Suprapubic skin (tissue), 4 donors: ENCODE data around the gene P2RX2. TPM values are rescaled to one million over a fixed set of nuclear protein-coding genes. Genes with fewer than 3 reads are reported as not detected.

Experiments used
- DNase-seq, 2 donors: peaks; one replicate each; pipeline ENCODE4 v3.0.0-alpha.2; 2019; ENCODE audit warnings: low spot score in 2 of 2
- H3K27ac ChIP-seq: fragments of 200-600 bp; sonication (generic); one replicate; pipeline ENCODE4 v1.5.1; 2019
- H3K27me3 ChIP-seq: fragments of 200-600 bp; sonication (generic); one replicate; pipeline ENCODE4 v1.5.1; 2019
- H3K36me3 ChIP-seq: fragments of 200-600 bp; sonication (generic); one replicate; pipeline ENCODE4 v1.5.1; 2019
- H3K4me1 ChIP-seq: fragments of 200-600 bp; sonication (generic); one replicate; pipeline ENCODE4 v1.5.1; 2019
- H3K4me3 ChIP-seq: fragments of 200-600 bp; sonication (generic); one replicate; pipeline ENCODE4 v1.5.1; 2019; ENCODE audit warnings: mild to moderate bottlenecking
- H3K9me3 ChIP-seq: fragments of 200-600 bp; sonication (generic); one replicate; pipeline ENCODE4 v1.5.1; 2019
- EP300 ChIP-seq: sonication (generic); formaldehyde crosslinking; IDR thresholded peaks from one replicate; pipeline ENCODE4 v1.6.1; 2017; ENCODE audit warnings: antibody characterized with exemption
- POLR2A ChIP-seq, 2 donors: fragments of 450-650 bp; IDR thresholded peaks; one replicate each; pipeline ENCODE4 v1.6.1; 2017; ENCODE audit warnings: antibody characterized with exemption in 2 of 2, mild to moderate bottlenecking in 2 of 2, moderate library complexity in 2 of 2
- POLR2AphosphoS5 ChIP-seq, 3 donors: sonication (generic); formaldehyde crosslinking; IDR thresholded peaks; one replicate each; pipeline ENCODE4 v1.6.1; 2017; ENCODE audit warnings: antibody characterized with exemption in 3 of 3
- WGBS: methylation state at CpG from one replicate; pipeline ENCODE4 v1.1.5; 2018; 5-methylcytosine and 5-hydroxymethylcytosine counted together
- total RNA-seq, 4 donors: library from RNA; depleted of rRNA; stranded (reverse); fragments of >200 nt; gene quantifications; one replicate each; pipeline ENCODE4 v1.1.0, GENCODE V29; 2016
- TF ChIP-seq, protein P1 (sequence below), 2 donors: fragments of 200-600 bp in 1 of 2; fragments of 450-650 bp in 1 of 2; sonication (generic) in 1 of 2; IDR thresholded peaks; one replicate each; pipeline ENCODE4 v1.5.1; 2016 to 2019; ENCODE audit warnings: antibody characterized with exemption in 2 of 2, mild to moderate bottlenecking in 1 of 2, moderate library complexity in 1 of 2

Gene P2RX2
- total RNA-seq, 4 donors from 2014 or later: not detected

DNA sequence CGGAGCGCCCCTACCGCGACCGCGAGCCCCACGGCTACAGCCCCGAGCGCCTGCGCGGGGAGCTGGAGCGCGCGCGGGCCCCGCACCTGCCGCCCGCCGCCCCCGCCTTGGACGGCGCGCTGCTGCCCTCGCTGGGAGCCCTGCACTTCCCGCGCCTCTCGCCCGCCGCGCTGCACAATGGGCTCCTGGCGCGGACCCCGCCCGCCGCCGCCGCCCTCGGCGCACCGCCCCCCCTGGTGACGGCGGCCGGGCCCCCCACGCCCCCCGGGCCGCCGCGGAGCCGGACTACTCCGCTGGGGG lies 35.2 kb upstream of the P2RX2 start:
- Histone ChIP-seq H3K27me3 (no peaks in the 10 kb centered on the region), H3K36me3 (peaks cover 40% of the 10 kb centered on the region), H3K4me1 (peaks cover 7% of the 10 kb centered on the region), H3K4me3 (no peak overlapping the region), H3K27ac (no peak overlapping the region), H3K9me3 (no peaks in the 10 kb centered on the region)
- no peak for DNase-seq
- WGBS: 60% methylated on average over 2 of the region's 50 CpGs
- TF ChIP-seq, protein P1, sequence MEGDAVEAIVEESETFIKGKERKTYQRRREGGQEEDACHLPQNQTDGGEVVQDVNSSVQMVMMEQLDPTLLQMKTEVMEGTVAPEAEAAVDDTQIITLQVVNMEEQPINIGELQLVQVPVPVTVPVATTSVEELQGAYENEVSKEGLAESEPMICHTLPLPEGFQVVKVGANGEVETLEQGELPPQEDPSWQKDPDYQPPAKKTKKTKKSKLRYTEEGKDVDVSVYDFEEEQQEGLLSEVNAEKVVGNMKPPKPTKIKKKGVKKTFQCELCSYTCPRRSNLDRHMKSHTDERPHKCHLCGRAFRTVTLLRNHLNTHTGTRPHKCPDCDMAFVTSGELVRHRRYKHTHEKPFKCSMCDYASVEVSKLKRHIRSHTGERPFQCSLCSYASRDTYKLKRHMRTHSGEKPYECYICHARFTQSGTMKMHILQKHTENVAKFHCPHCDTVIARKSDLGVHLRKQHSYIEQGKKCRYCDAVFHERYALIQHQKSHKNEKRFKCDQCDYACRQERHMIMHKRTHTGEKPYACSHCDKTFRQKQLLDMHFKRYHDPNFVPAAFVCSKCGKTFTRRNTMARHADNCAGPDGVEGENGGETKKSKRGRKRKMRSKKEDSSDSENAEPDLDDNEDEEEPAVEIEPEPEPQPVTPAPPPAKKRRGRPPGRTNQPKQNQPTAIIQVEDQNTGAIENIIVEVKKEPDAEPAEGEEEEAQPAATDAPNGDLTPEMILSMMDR (IDR thresholded peaks at IDR 0.05): no peak

DNA sequence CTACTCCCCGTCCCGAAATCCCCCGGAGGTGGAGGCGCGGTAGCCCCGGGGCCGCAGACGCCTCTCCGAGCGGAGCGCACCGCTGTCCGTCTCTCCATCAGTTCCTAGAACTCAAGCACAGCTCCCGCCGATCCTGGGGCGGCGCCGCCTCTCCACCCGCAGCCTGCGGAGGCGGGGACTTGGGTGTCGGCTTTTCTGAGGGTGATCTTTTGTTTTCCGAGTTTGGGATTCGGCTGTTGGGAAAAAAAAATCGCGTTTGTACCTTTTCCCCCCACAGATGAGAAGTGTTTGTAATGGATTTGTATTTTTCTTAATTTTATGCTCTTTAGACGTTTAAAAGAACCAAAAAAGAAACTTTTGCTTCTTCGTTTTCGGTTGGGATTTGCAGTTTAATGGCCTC lies 34.8 kb upstream of the P2RX2 start:
- H3K36me3 ChIP-seq: peaks cover 36% of the 10 kb centered on the region
- WGBS: 89% methylated on average over 28 of the region's 29 CpGs
- H3K4me3 ChIP-seq: no peak overlapping the region
- no peaks in the 10 kb centered on the region for H3K27me3 ChIP-seq
- no peak for DNase-seq
- no peaks in the 10 kb centered on the region for H3K9me3 ChIP-seq
- peaks cover 7% of the 10 kb centered on the region for H3K4me1 ChIP-seq
- H3K27ac ChIP-seq: no peak overlapping the region
- TF ChIP-seq EP300 (no peak), POLR2AphosphoS5 (IDR thresholded peaks at IDR 0.05) (no peak), POLR2A (IDR thresholded peaks at IDR 0.05) (no peak)
- TF ChIP-seq, protein P1 (IDR thresholded peaks at IDR 0.05): no peak

DNA sequence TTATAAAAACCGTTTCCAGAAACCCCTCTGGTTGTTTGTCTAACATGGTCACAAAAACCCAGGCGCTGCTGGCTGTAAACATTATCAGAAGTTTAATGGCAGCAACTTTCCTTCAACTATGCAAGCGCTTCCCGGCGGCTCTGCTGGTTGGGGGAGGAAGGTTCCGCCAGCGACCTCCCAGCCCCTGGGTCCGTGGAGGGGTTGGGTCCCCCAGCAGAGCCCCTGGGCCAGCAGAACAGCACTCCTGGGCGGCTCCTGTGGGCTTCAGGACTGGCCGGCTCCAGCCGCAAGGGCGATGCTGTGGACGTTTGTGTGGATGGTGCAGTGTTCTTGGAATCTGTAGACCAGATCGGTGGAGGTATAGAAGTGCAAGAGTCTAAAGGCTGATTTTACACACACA lies 34.1 kb upstream of the P2RX2 start:
- WGBS: 80% methylated on average over 14 of the region's 14 CpGs

DNA sequence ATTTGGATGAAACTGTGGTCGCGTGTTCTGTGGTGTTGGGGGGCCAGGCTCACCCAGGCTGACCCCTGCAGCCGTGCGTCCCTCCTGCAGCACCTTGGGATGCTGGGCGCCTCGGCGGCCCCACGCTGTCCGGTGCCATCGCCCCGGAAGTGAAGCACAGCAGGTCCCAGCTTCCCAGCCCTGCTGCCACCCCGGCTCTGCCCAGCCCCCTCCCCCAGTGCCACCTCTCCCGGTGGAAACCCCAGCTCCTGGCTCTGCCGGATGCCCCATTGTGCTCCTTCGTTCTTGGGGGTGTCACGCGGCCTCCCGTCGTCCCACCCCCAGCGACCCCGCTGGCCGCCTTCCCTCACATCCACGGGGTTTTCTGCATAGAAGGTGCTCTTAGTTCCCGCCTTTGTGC lies 33.4 kb upstream of the P2RX2 start:
- no peaks in the 10 kb centered on the region for H3K9me3 ChIP-seq
- TF ChIP-seq, protein P1 (IDR thresholded peaks at IDR 0.05): no peak
- TF ChIP-seq EP300: no peak
- H3K4me3 ChIP-seq: no peak overlapping the region
- 82% methylated on average over 21 of the region's 24 CpGs for WGBS
- H3K36me3 ChIP-seq: peaks cover 29% of the 10 kb centered on the region
- no peaks in the 10 kb centered on the region for H3K4me1 ChIP-seq
- no peak for DNase-seq
- H3K27me3 ChIP-seq: no peaks in the 10 kb centered on the region
- no peak overlapping the region for H3K27ac ChIP-seq

More for the DNA sequence above, 34.1 kb upstream of the P2RX2 start:
- Histone ChIP-seq H3K4me3 (no peak overlapping the region), H3K4me1 (peaks cover 3% of the 10 kb centered on the region), H3K9me3 (no peaks in the 10 kb centered on the region), H3K27ac (no peak overlapping the region), H3K36me3 (peaks cover 31% of the 10 kb centered on the region), H3K27me3 (no peaks in the 10 kb centered on the region)
- DNase-seq: no peak
- TF ChIP-seq, protein P1 (IDR thresholded peaks at IDR 0.05): no peak
- TF ChIP-seq POLR2AphosphoS5 (IDR thresholded peaks at IDR 0.05) (no peak), POLR2A (IDR thresholded peaks at IDR 0.05) (no peak), EP300 (no peak)

DNA sequence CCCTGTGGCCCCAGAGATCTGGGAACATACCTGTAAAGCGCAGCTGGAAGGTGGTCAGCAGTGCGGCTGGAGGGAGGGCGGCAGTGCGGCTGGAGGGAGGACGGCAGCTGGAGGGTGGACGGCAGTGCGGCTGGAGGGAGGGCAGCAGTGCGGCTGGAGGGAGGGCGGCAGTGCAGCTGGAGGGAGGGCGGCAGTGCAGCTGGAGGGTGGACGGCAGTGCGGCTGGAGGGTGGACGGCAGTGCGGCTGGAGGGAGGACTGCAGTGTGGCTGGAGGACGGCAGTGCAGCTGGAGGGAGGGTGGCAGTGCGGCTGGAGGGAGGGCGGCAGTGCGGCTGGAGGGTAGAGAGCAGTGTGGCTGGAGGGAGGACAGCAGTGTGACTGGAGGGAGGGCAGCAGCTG lies 31.6 kb upstream of the P2RX2 start:
- no peak for TF ChIP-seq POLR2A (IDR thresholded peaks at IDR 0.05)
- TF ChIP-seq POLR2AphosphoS5 (IDR thresholded peaks at IDR 0.05): no peak
- no peak for TF ChIP-seq EP300
- TF ChIP-seq, protein P1 (IDR thresholded peaks at IDR 0.05): no peak
- Histone ChIP-seq H3K4me1 (no peaks in the 10 kb centered on the region), H3K9me3 (no peaks in the 10 kb centered on the region), H3K27me3 (no peaks in the 10 kb centered on the region), H3K36me3 (peaks cover 20% of the 10 kb centered on the region), H3K4me3 (no peak overlapping the region), H3K27ac (no peak overlapping the region)
- no peak for DNase-seq
- WGBS: 84% methylated on average over 18 of the region's 18 CpGs
